Smooth muscle cell (in vitro differentiated cells): Measurements from ENCODE around the gene ABHD17C. TPM values are rescaled to one million over a fixed set of nuclear protein-coding genes. Genes with fewer than 3 reads are reported as not detected.

Experiments used
- DNase-seq: peaks from one replicate; lab custom pipeline; 2025; ENCODE audit not compliant: unreplicated experiment; lab: John Stamatoyannopoulos, UW
- H2AFZ ChIP-seq: fragments of 200-600 bp; sonication (generic); 2 replicates; pipeline ENCODE4 v1.6.0; 2016; ENCODE audit warnings: antibody characterized with exemption, low read depth, mild to moderate bottlenecking
- H3F3A ChIP-seq: fragments of 200-600 bp; sonication (generic); 2 replicates; pipeline ENCODE4 v1.6.0; 2017; ENCODE audit warnings: antibody characterized with exemption, low read depth
- H3K27ac ChIP-seq: fragments of 200-600 bp; sonication (generic); 2 replicates; pipeline ENCODE4 v1.5.1; 2016; ENCODE audit warnings: low read depth, mild to moderate bottlenecking
- H3K27me3 ChIP-seq: fragments of 200-600 bp; sonication (generic); 2 replicates; pipeline ENCODE4 v1.6.1; 2016; ENCODE audit warnings: low read depth, mild to moderate bottlenecking
- H3K36me3 ChIP-seq: fragments of 200-600 bp; sonication (generic); 2 replicates; pipeline ENCODE4 v1.5.1; 2016; ENCODE audit warnings: low read depth
- H3K4me1 ChIP-seq: fragments of 200-600 bp; sonication (generic); 2 replicates; pipeline ENCODE4 v1.5.1; 2016; ENCODE audit warnings: low read depth
- H3K4me2 ChIP-seq: fragments of 200-600 bp; sonication (generic); 2 replicates; pipeline ENCODE4 v1.6.0; 2016; ENCODE audit warnings: mild to moderate bottlenecking
- H3K4me3 ChIP-seq: fragments of 200-600 bp; sonication (generic); 2 replicates; pipeline ENCODE4 v1.5.1; 2016; ENCODE audit warnings: mild to moderate bottlenecking
- H3K79me2 ChIP-seq: fragments of 200-600 bp; sonication (generic); 2 replicates; pipeline ENCODE4 v1.6.0; 2016; ENCODE audit warnings: low read depth, mild to moderate bottlenecking
- H3K9ac ChIP-seq: fragments of 200-600 bp; sonication (generic); 2 replicates; pipeline ENCODE4 v1.6.0; 2016; ENCODE audit warnings: low read depth
- H3K9me3 ChIP-seq: fragments of 200-600 bp; sonication (generic); replicated peaks from 2 replicates; pipeline ENCODE4 v1.5.1; 2016; ENCODE audit warnings: low read depth
- H4K20me1 ChIP-seq: fragments of 200-600 bp; sonication (generic); 2 replicates; pipeline ENCODE4 v1.6.0; 2016; ENCODE audit warnings: low read depth
- WGBS: methylation state at CpG from one replicate; pipeline ENCODE4 v1.1.7; 2016; ENCODE audit warnings: low lambda C conversion rate; 5-methylcytosine and 5-hydroxymethylcytosine counted together
- polyA plus RNA-seq: library from polyadenylated mRNA; unstranded; fragments of >200 nt; fragmentation: Nextera tagmentation; extraction: Ambion mirVana; gene quantifications from 2 replicates; pipeline ENCODE4 v1.2.1, GENCODE V29; 2016
- total RNA-seq: library from RNA; depleted of rRNA; stranded (reverse); fragments of >200 nt; gene quantifications from 2 replicates; pipeline ENCODE4 v1.2.3, GENCODE V29; 2014
- TF ChIP-seq, protein P1 (sequence below): fragments of 200-600 bp; sonication (generic); IDR thresholded peaks from 2 replicates; pipeline ENCODE4 v1.5.1; 2017; ENCODE audit warnings: borderline replicate concordance, mild to moderate bottlenecking, antibody characterized with exemption; ENCODE audit not compliant: insufficient read depth, poor library complexity, severe bottlenecking

ABHD17C gene
- total and polyA plus RNA-seq, 2 experiments from 2014 or later = 3.1 to 4.1 TPM

DNA sequence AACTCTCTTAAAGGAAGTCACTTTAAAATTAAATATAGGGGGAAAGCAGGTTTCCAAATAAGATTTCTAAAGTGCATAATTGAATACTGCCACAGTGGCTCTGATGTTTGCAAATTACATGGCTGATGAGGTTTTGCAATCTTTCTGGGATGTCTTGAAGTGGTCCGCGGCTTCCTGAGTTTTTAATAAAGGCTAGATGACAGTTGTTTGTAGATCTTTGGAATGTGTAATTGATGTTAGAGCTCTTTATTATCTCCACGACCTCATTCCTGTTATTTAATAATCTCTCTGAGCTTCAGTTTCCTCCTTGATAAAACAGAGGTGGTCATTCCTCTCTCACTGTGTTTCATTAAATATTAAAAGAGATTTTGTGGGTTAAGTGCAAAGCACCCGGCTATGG, 57.1 kb downstream of the ABHD17C start:
- TF ChIP-seq, protein P1, sequence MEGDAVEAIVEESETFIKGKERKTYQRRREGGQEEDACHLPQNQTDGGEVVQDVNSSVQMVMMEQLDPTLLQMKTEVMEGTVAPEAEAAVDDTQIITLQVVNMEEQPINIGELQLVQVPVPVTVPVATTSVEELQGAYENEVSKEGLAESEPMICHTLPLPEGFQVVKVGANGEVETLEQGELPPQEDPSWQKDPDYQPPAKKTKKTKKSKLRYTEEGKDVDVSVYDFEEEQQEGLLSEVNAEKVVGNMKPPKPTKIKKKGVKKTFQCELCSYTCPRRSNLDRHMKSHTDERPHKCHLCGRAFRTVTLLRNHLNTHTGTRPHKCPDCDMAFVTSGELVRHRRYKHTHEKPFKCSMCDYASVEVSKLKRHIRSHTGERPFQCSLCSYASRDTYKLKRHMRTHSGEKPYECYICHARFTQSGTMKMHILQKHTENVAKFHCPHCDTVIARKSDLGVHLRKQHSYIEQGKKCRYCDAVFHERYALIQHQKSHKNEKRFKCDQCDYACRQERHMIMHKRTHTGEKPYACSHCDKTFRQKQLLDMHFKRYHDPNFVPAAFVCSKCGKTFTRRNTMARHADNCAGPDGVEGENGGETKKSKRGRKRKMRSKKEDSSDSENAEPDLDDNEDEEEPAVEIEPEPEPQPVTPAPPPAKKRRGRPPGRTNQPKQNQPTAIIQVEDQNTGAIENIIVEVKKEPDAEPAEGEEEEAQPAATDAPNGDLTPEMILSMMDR = no peak
- Histone ChIP-seq H3K4me2 (no peak overlapping the region), H3K9ac (no peak overlapping the region), H3K36me3 (no peaks in the 10 kb centered on the region), H3K27ac (no peak overlapping the region), H2AFZ (no peak overlapping the region), H3K27me3 (no peaks in the 10 kb centered on the region), H3K4me1 (no peaks in the 10 kb centered on the region), H3K79me2 (no peaks in the 10 kb centered on the region), H4K20me1 (peaks cover 12% of the 10 kb centered on the region), H3K9me3 (no peaks in the 10 kb centered on the region), H3K4me3 (no peak overlapping the region), H3F3A (no peaks in the 10 kb centered on the region)
- DNase-seq = no peak
- WGBS = 87% methylated on average over 4 of the region's 4 CpGs

DNA sequence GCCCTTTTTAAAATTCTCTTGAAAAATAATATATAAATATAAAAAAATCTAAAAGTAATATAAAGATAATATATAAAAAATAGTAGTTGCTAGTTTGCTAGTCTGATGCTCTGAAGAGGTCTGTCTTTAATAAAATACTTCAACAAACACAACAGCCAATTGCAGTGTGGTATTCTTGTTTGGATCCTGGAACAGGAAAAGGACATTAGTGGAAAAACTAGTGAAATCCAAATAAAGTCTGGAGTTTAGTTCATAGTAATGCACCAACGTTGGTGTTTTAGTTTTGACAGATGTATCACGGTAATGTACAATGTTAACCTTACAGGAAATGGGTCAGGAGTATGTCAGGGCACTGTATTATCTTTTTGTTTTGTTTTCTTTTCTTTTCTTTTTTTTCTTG, 58.1 kb downstream of the ABHD17C start:
- no peak for DNase-seq
- Histone ChIP-seq H2AFZ (no peak overlapping the region), H3K79me2 (no peaks in the 10 kb centered on the region), H4K20me1 (peaks cover 4% of the 10 kb centered on the region), H3K9me3 (no peaks in the 10 kb centered on the region), H3K27ac (no peak overlapping the region), H3K4me3 (no peak overlapping the region), H3K4me1 (no peaks in the 10 kb centered on the region), H3K4me2 (no peak overlapping the region), H3K27me3 (no peaks in the 10 kb centered on the region), H3F3A (no peaks in the 10 kb centered on the region), H3K9ac (no peak overlapping the region), H3K36me3 (no peaks in the 10 kb centered on the region)
- TF ChIP-seq, protein P1 = no peak
- WGBS = 81% methylated on average over 2 of the region's 2 CpGs

DNA sequence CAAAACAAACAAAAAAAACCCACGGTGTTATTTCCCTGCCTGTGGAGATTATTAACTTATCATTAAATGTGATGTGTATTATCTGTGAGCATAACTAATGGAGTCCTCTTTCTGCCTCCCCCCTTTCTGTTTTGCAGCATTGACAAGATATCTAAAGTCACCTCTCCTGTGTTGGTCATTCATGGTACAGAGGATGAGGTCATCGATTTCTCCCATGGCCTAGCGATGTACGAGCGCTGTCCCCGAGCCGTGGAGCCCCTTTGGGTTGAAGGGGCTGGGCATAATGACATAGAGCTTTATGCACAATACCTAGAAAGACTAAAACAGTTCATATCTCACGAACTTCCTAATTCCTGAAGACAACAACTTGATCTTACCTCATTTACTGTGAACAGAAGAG, 58.9 kb downstream of the ABHD17C start:
- Histone ChIP-seq H3K4me2 (no peak overlapping the region), H3K27ac (no peak overlapping the region), H3K27me3 (no peaks in the 10 kb centered on the region), H4K20me1 (no peaks in the 10 kb centered on the region), H2AFZ (no peak overlapping the region), H3F3A (no peaks in the 10 kb centered on the region), H3K9ac (no peak overlapping the region), H3K79me2 (no peaks in the 10 kb centered on the region), H3K36me3 (no peaks in the 10 kb centered on the region), H3K4me3 (no peak overlapping the region), H3K9me3 (no peaks in the 10 kb centered on the region), H3K4me1 (no peaks in the 10 kb centered on the region)
- 94% methylated on average over 8 of the region's 8 CpGs for WGBS
- no peak for DNase-seq
- TF ChIP-seq, protein P1 = no peak

DNA sequence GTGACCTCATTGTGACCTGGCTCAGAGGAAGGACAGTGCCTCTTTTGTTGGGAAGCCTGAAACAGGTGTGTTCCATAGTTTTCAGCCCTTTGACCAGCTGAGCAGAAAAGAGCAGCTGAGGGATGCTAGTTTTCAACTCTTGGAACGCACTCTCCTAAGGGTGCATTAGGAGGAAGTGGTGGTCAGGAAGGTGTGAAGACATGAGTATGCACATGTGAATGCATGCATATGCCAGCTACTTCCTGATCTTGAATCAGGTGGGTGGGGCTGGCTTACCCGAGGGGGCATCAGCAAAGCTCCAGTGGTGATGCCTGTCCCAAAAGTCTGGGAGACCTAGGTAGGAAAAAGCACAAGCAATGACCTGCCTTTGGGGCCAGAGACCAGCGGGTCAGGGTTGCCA, 60.8 kb downstream of the ABHD17C start:
- H4K20me1 ChIP-seq = no peaks in the 10 kb centered on the region
- H3K27me3 ChIP-seq = no peaks in the 10 kb centered on the region
- TF ChIP-seq, protein P1 = no peak
- WGBS = 80% methylated on average over 3 of the region's 3 CpGs
- H3K9ac ChIP-seq = no peak overlapping the region
- H2AFZ ChIP-seq = no peak overlapping the region
- H3K27ac ChIP-seq = no peak overlapping the region
- H3K4me3 ChIP-seq = no peak overlapping the region
- no peaks in the 10 kb centered on the region for H3K79me2 ChIP-seq
- H3K9me3 ChIP-seq = no peaks in the 10 kb centered on the region
- H3K36me3 ChIP-seq = no peaks in the 10 kb centered on the region
- no peak overlapping the region for H3K4me2 ChIP-seq
- H3K4me1 ChIP-seq = no peaks in the 10 kb centered on the region
- H3F3A ChIP-seq = no peaks in the 10 kb centered on the region
- DNase-seq = no peak
